Measurements from ENCODE around the gene NDUFS3. TPM values are rescaled to one million over a fixed set of nuclear protein-coding genes. Genes with fewer than 3 reads are reported as not detected.
"Not testable (repeated sequence)": the region's sequence is repeated elsewhere in the genome, so short reads cannot be mapped to it uniquely, and the experiment has no call there.

The NDUFS3 gene
- total and polyA plus RNA-seq, 5 donors from 2014 or later = 70.6 to 129 (median 120) TPM

GRCh38 chr11:47536915-47537314 is 42.0 kb upstream of the NDUFS3 start:
- H3K27ac Mint-ChIP-seq = no peak overlapping the region
- Histone ChIP-seq H3K27me3 (ENCODE audit: control insufficient read depth, insufficient read depth, low read length) (no peaks in the 10 kb centered on the region), H3K36me3 (ENCODE audit: control insufficient read depth, insufficient read depth, low read length) (peaks cover 5% of the 10 kb centered on the region), H3K9me3 (ENCODE audit: control insufficient read depth in 2 of 2, low read length in 2 of 2) (no peaks in the 10 kb centered on the region), H3K27ac (ENCODE audit: insufficient read depth, low read length, poor library complexity, severe bottlenecking) (no peak overlapping the region), H3K4me3 (ENCODE audit: low read depth, low read length) (no peak overlapping the region), H3K4me1 (ENCODE audit: control insufficient read depth, insufficient read depth, low read length, poor library complexity, severe bottlenecking) (peaks cover 57% of the 10 kb centered on the region)
- H3K36me3 Mint-ChIP-seq = peaks cover 25% of the 10 kb centered on the region
- ATAC-seq (ENCODE audit: low read depth in 2 of 2) (no peak), DNase-seq (no peak)
- H3K4me1 Mint-ChIP-seq = peaks cover 14 to 80% (median 47%) of the 10 kb centered on the region in 4 donors
- peaks cover 0 to 1% (median 0%) of the 10 kb centered on the region in 7 donors for H3K9me3 Mint-ChIP-seq
- H3K27me3 Mint-ChIP-seq = no peaks in the 10 kb centered on the region
- H3K4me3 Mint-ChIP-seq = no peak overlapping the region

- H3K9me3 ChIP-seq (ENCODE audit: control insufficient read depth in 2 of 2, low read length in 2 of 2) = no peaks in the 10 kb centered on the region
- H3K36me3 Mint-ChIP-seq = peaks cover 25% of the 10 kb centered on the region
- H3K36me3 ChIP-seq (ENCODE audit: control insufficient read depth, insufficient read depth, low read length) = peaks cover 5% of the 10 kb centered on the region
- peak overlapping the region in 2 of 4 donors; percentile 70 to 77 for H3K4me3 Mint-ChIP-seq
- H3K4me1 ChIP-seq (ENCODE audit: control insufficient read depth, insufficient read depth, low read length, poor library complexity, severe bottlenecking) = peaks cover 51% of the 10 kb centered on the region
- peak overlapping the region; percentile 68 for H3K4me3 ChIP-seq (ENCODE audit: low read depth, low read length)
- no peaks in the 10 kb centered on the region for H3K27me3 ChIP-seq (ENCODE audit: control insufficient read depth, insufficient read depth, low read length)
- ATAC-seq (ENCODE audit: low read depth in 2 of 2) (no peak), DNase-seq (no peak)
- no peak overlapping the region for H3K27ac ChIP-seq (ENCODE audit: insufficient read depth, low read length, poor library complexity, severe bottlenecking)
- peak overlapping the region; percentile 65 to 89 (median 73) for H3K27ac Mint-ChIP-seq
- no peaks in the 10 kb centered on the region for H3K27me3 Mint-ChIP-seq
- H3K9me3 Mint-ChIP-seq = peaks cover 0 to 1% (median 0%) of the 10 kb centered on the region in 7 donors
- peaks cover 17 to 82% (median 49%) of the 10 kb centered on the region in 4 donors for H3K4me1 Mint-ChIP-seq
Observed at GRCh38 chr11:47538741-47539565, 39.9 kb upstream of the NDUFS3 start.

- DNase-seq (no peak), ATAC-seq (ENCODE audit: low read depth in 2 of 2) (no peak)
- H3K27ac ChIP-seq (ENCODE audit: insufficient read depth, low read length, poor library complexity, severe bottlenecking) = no peak overlapping the region
- peak overlapping the region; percentile 68 for H3K4me3 ChIP-seq (ENCODE audit: low read depth, low read length)
- Mint-ChIP-seq H3K4me1 (peaks cover 23 to 88% (median 54%) of the 10 kb centered on the region in 4 donors), H3K36me3 (peaks cover 25% of the 10 kb centered on the region), H3K4me3 (peak overlapping the region in 3 of 4 donors; percentile 70 to 81 (median 77)), H3K9me3 (peaks cover 0 to 1% (median 0%) of the 10 kb centered on the region in 7 donors), H3K27me3 (no peaks in the 10 kb centered on the region), H3K27ac (peak overlapping the region in 2 of 3 donors; percentile 78 to 89)
- peaks cover 4% of the 10 kb centered on the region for H3K36me3 ChIP-seq (ENCODE audit: control insufficient read depth, insufficient read depth, low read length)
- H3K9me3 ChIP-seq (ENCODE audit: control insufficient read depth in 2 of 2, low read length in 2 of 2) = no peaks in the 10 kb centered on the region
- H3K27me3 ChIP-seq (ENCODE audit: control insufficient read depth, insufficient read depth, low read length) = no peaks in the 10 kb centered on the region
- peaks cover 57% of the 10 kb centered on the region for H3K4me1 ChIP-seq (ENCODE audit: control insufficient read depth, insufficient read depth, low read length, poor library complexity, severe bottlenecking)
Observed at GRCh38 chr11:47539681-47540039, 39.2 kb upstream of the NDUFS3 start.

- Histone ChIP-seq H3K36me3 (ENCODE audit: control insufficient read depth, insufficient read depth, low read length) (peaks cover 3% of the 10 kb centered on the region), H3K27me3 (ENCODE audit: control insufficient read depth, insufficient read depth, low read length) (no peaks in the 10 kb centered on the region), H3K4me1 (ENCODE audit: control insufficient read depth, insufficient read depth, low read length, poor library complexity, severe bottlenecking) (peaks cover 62% of the 10 kb centered on the region), H3K4me3 (ENCODE audit: low read depth, low read length) (peak overlapping the region; percentile 59), H3K9me3 (ENCODE audit: control insufficient read depth in 2 of 2, low read length in 2 of 2) (no peaks in the 10 kb centered on the region), H3K27ac (ENCODE audit: insufficient read depth, low read length, poor library complexity, severe bottlenecking) (no peak overlapping the region)
- Mint-ChIP-seq H3K27ac (peak overlapping the region; percentile 81 to 94 (median 89)), H3K4me1 (peaks cover 23 to 88% (median 49%) of the 10 kb centered on the region in 4 donors), H3K9me3 (peaks cover 0 to 1% (median 0%) of the 10 kb centered on the region in 7 donors), H3K27me3 (no peaks in the 10 kb centered on the region), H3K36me3 (peaks cover 20% of the 10 kb centered on the region), H3K4me3 (peak overlapping the region; percentile 52 to 82 (median 79))
- ATAC-seq (ENCODE audit: low read depth in 2 of 2) (peak in 1 of 2 donors; percentile 47), DNase-seq (no peak)
Observed at GRCh38 chr11:47541070-47541469, 37.8 kb upstream of the NDUFS3 start.

DNA sequence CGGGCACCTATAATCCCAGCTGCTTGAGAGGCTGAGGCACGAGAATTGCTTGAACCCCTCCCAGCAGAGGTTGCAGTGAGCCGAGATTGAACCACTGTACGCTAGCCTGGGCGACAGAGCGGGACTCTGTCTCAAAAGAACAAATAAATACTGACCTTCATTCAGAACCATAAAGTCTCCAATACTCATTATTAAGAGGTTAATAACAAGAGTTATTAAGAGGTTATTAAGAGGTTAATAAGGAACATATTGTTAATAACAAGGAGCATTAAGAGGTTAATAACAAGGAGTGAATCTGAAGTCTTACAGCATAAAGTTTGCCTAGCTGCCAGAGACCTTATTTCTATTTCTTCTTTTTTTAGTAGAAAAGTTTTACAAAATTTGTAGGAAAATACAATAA is 33.6 kb upstream of the NDUFS3 start:
- no peak overlapping the region for H3K27ac ChIP-seq (ENCODE audit: insufficient read depth, low read length, poor library complexity, severe bottlenecking)
- H3K4me1 ChIP-seq (ENCODE audit: control insufficient read depth, insufficient read depth, low read length, poor library complexity, severe bottlenecking) = peaks cover 57% of the 10 kb centered on the region
- H3K27me3 ChIP-seq (ENCODE audit: control insufficient read depth, insufficient read depth, low read length) = no peaks in the 10 kb centered on the region
- peaks cover 13% of the 10 kb centered on the region for H3K36me3 Mint-ChIP-seq
- H3K4me3 ChIP-seq (ENCODE audit: low read depth, low read length) = no peak overlapping the region
- H3K27me3 Mint-ChIP-seq = no peaks in the 10 kb centered on the region
- DNase-seq = no peak
- peak overlapping the region in 1 of 4 donors; percentile 8 for H3K4me3 Mint-ChIP-seq
- H3K27ac Mint-ChIP-seq = no peak overlapping the region
- ATAC-seq (ENCODE audit: low read depth in 2 of 2) = no peak
- no peaks in the 10 kb centered on the region for H3K9me3 ChIP-seq (ENCODE audit: control insufficient read depth in 2 of 2, low read length in 2 of 2)
- no peaks in the 10 kb centered on the region for H3K9me3 Mint-ChIP-seq
- no peaks in the 10 kb centered on the region for H3K36me3 ChIP-seq (ENCODE audit: control insufficient read depth, insufficient read depth, low read length)
- peaks cover 23 to 87% (median 54%) of the 10 kb centered on the region in 4 donors for H3K4me1 Mint-ChIP-seq

GRCh38 chr11:47546274-47546673 is 32.6 kb upstream of the NDUFS3 start:
- not testable (repeated sequence) for H3K27me3 Mint-ChIP-seq; H3K36me3 ChIP-seq (ENCODE audit: control insufficient read depth, insufficient read depth, low read length); DNase-seq; H3K27me3 ChIP-seq (ENCODE audit: control insufficient read depth, insufficient read depth, low read length); H3K27ac Mint-ChIP-seq; H3K36me3 Mint-ChIP-seq; H3K27ac ChIP-seq (ENCODE audit: insufficient read depth, low read length, poor library complexity, severe bottlenecking); H3K4me3 ChIP-seq (ENCODE audit: low read depth, low read length); H3K9me3 ChIP-seq (ENCODE audit: control insufficient read depth in 2 of 2, low read length in 2 of 2); ATAC-seq (ENCODE audit: low read depth in 2 of 2); H3K9me3 Mint-ChIP-seq
- peaks cover 57% of the 10 kb centered on the region for H3K4me1 ChIP-seq (ENCODE audit: control insufficient read depth, insufficient read depth, low read length, poor library complexity, severe bottlenecking)
- peaks cover 20 to 87% (median 53%) of the 10 kb centered on the region in 4 donors for H3K4me1 Mint-ChIP-seq
- H3K4me3 Mint-ChIP-seq = peak overlapping the region; percentile 1 to 52 (median 34)

DNA sequence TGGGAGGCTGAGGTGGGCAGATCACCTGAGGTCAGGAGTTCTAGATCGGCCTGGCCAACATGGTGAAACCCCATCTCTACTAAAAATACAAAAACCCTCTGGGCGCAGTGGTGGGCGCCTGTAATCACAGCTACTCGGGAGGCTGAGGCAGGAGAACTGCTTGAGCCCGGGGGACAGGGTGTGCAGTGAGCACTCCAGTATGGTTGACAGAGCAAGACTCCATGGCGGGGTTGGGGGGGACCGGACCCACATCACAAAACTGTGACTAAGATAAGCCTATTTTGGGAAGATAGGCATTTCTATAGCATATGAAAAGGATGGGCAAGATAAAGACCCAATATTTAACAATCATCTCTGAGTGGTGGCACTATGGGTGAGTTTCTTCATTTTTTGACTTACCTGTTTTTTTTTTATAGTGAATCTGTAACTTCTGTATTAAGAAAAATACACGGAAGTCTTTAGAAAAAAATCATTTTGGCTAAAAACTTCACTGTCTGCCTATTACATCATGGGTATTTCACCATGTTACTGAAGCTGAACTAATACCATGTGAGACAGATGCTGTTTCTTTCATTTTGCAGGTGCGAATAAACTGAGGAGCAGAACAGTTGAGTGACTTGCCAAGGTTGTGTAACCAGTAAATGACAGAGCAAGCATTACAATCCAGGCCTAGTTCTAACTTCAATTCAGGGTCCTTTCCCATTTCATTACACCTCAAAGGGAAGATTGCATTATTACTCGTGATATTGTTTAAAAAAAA is 28.4 kb upstream of the NDUFS3 start:
- Mint-ChIP-seq H3K9me3 (no peaks in the 10 kb centered on the region), H3K27me3 (no peaks in the 10 kb centered on the region), H3K4me1 (peaks cover 18 to 66% (median 47%) of the 10 kb centered on the region in 4 donors), H3K4me3 (peak overlapping the region; percentile 88 to 96 (median 96)), H3K36me3 (peaks cover 11% of the 10 kb centered on the region), H3K27ac (peak overlapping the region in 2 of 3 donors; percentile 52 to 97)
- H3K4me3 ChIP-seq (ENCODE audit: low read depth, low read length) = peak overlapping the region; percentile 97
- H3K27me3 ChIP-seq (ENCODE audit: control insufficient read depth, insufficient read depth, low read length) = no peaks in the 10 kb centered on the region
- peaks cover 48% of the 10 kb centered on the region for H3K4me1 ChIP-seq (ENCODE audit: control insufficient read depth, insufficient read depth, low read length, poor library complexity, severe bottlenecking)
- H3K9me3 ChIP-seq (ENCODE audit: control insufficient read depth in 2 of 2, low read length in 2 of 2) = no peaks in the 10 kb centered on the region
- no peaks in the 10 kb centered on the region for H3K36me3 ChIP-seq (ENCODE audit: control insufficient read depth, insufficient read depth, low read length)
- peak overlapping the region; percentile 84 for H3K27ac ChIP-seq (ENCODE audit: insufficient read depth, low read length, poor library complexity, severe bottlenecking)
- ATAC-seq (ENCODE audit: low read depth in 2 of 2) = no peak
- DNase-seq = no peak
